ENCODE results near the gene SMIM44. TPM values are rescaled to one million over a fixed set of nuclear protein-coding genes. Genes with fewer than 3 reads are reported as not detected.

Gene SMIM44
- total and polyA plus RNA-seq, 2 donors (not counting 1 experiment from before 2014, with no cell fraction given), result not detected

GRCh38 chr19:3476830-3477229 is 6.4 kb downstream of the SMIM44 start:
- H3K36me3 ChIP-seq (replicated peaks in 1 of 2; ENCODE audit: control extremely low read depth in 1 of 2, control insufficient read depth in 1 of 2, extremely low read depth in 1 of 2, insufficient read depth in 2 of 2, low read length in 1 of 2), result no peaks in the 10 kb centered on the region
- H4K20me1 ChIP-seq (ENCODE audit: control insufficient read depth, insufficient read depth, low read length, poor library complexity, severe bottlenecking), result no peaks in the 10 kb centered on the region
- POLR2A ChIA-PET, result no interaction called here
- intact Hi-C loops (cut with micrococcal nuclease), result no loop called here
- Mint-ChIP-seq H3K27ac (no peak overlapping the region), H3K27me3 (peaks cover 5% of the 10 kb centered on the region), H3K9me3 (ENCODE audit: insufficient read depth) (no peaks in the 10 kb centered on the region), H3K4me3 (no peak overlapping the region), H3K4me1 (peaks cover 18% of the 10 kb centered on the region)
- no peak overlapping the region for H3K4me3 ChIP-seq (ENCODE audit: control extremely low read depth in 1 of 5, extremely low read depth in 1 of 5, insufficient read depth in 1 of 5, low read depth in 2 of 5, low read length in 4 of 5)
- peaks cover 0 to 13% (median 0%) of the 10 kb centered on the region in 3 donors for H3K9me3 ChIP-seq (ENCODE audit: control extremely low read depth in 1 of 3, control insufficient read depth in 2 of 3, insufficient read depth in 1 of 3, low read length in 2 of 3)
- no peaks in the 10 kb centered on the region for H3K79me2 ChIP-seq (ENCODE audit: control insufficient read depth, insufficient read depth, low read length)
- 92% methylated on average over 2 of the region's 2 CpGs for WGBS (ENCODE audit: insufficient coverage)
- CTCF ChIA-PET, result no interaction called here
- DNase-seq (no peak), ATAC-seq (ENCODE audit: low read depth) (no peak)
- H2AFZ ChIP-seq (ENCODE audit: insufficient read depth, low read depth, low read length, poor library complexity, severe bottlenecking), result no peak overlapping the region
- no peak overlapping the region for H3K27ac ChIP-seq (ENCODE audit: low read length in 2 of 2)
- no peak overlapping the region for H3K4me2 ChIP-seq (replicated peaks; ENCODE audit: low read depth, low read length, poor library complexity, severe bottlenecking)
- TF ChIP-seq CTCF (IDR thresholded peaks at IDR 0.05) (no peak), EZH2 (IDR thresholded peaks at IDR 0.05; ENCODE audit: borderline replicate concordance, insufficient read depth, low read depth, low read length, poor library complexity, severe bottlenecking) (no peak)
- H3K9ac ChIP-seq (ENCODE audit: low read length), result no peak overlapping the region
- peaks cover 17 to 31% of the 10 kb centered on the region in 2 donors for H3K4me1 ChIP-seq (ENCODE audit: control insufficient read depth in 2 of 2, insufficient read depth in 2 of 2, low read length in 2 of 2)
- H3K27me3 ChIP-seq (replicated peaks in 1 of 4; ENCODE audit: control extremely low read depth in 1 of 4, control insufficient read depth in 3 of 4, insufficient read depth in 4 of 4, low read length in 3 of 4), result peaks cover 0 to 10% (median 0%) of the 10 kb centered on the region in 4 experiments

GRCh38 chr19:3475449-3475848 is 7.8 kb downstream of the SMIM44 start:
- no peaks in the 10 kb centered on the region for H3K79me2 ChIP-seq (ENCODE audit: control insufficient read depth, insufficient read depth, low read length)
- H3K27me3 ChIP-seq (replicated peaks in 1 of 4; ENCODE audit: control extremely low read depth in 1 of 4, control insufficient read depth in 3 of 4, insufficient read depth in 4 of 4, low read length in 3 of 4), result peaks cover 0 to 9% (median 0%) of the 10 kb centered on the region in 4 experiments
- no peaks in the 10 kb centered on the region for H3K9me3 Mint-ChIP-seq (ENCODE audit: insufficient read depth)
- POLR2A ChIA-PET, result no interaction called here
- ATAC-seq (ENCODE audit: low read depth) (no peak), DNase-seq (no peak)
- H3K4me3 Mint-ChIP-seq, result no peak overlapping the region
- WGBS (ENCODE audit: insufficient coverage), result 91% methylated on average over 4 of the region's 4 CpGs
- no peak overlapping the region for H3K9ac ChIP-seq (ENCODE audit: low read length)
- intact Hi-C loops (cut with micrococcal nuclease), result no loop called here
- H3K36me3 ChIP-seq (replicated peaks in 1 of 2; ENCODE audit: control extremely low read depth in 1 of 2, control insufficient read depth in 1 of 2, extremely low read depth in 1 of 2, insufficient read depth in 2 of 2, low read length in 1 of 2), result no peaks in the 10 kb centered on the region
- no peak overlapping the region for H3K4me2 ChIP-seq (replicated peaks; ENCODE audit: low read depth, low read length, poor library complexity, severe bottlenecking)
- peaks cover 9% of the 10 kb centered on the region for H3K27me3 Mint-ChIP-seq
- CTCF ChIA-PET, result no interaction called here
- no peak overlapping the region for H2AFZ ChIP-seq (ENCODE audit: insufficient read depth, low read depth, low read length, poor library complexity, severe bottlenecking)
- H3K4me3 ChIP-seq (ENCODE audit: control extremely low read depth in 1 of 5, extremely low read depth in 1 of 5, insufficient read depth in 1 of 5, low read depth in 2 of 5, low read length in 4 of 5), result no peak overlapping the region
- no peak overlapping the region for H3K27ac ChIP-seq (ENCODE audit: low read length in 2 of 2)
- H3K9me3 ChIP-seq (ENCODE audit: control extremely low read depth in 1 of 3, control insufficient read depth in 2 of 3, insufficient read depth in 1 of 3, low read length in 2 of 3), result peaks cover 0 to 13% (median 0%) of the 10 kb centered on the region in 3 donors
- no peak overlapping the region for H3K27ac Mint-ChIP-seq
- TF ChIP-seq EZH2 (IDR thresholded peaks at IDR 0.05; ENCODE audit: borderline replicate concordance, insufficient read depth, low read depth, low read length, poor library complexity, severe bottlenecking) (no peak), CTCF (IDR thresholded peaks at IDR 0.05) (no peak)
- no peaks in the 10 kb centered on the region for H4K20me1 ChIP-seq (ENCODE audit: control insufficient read depth, insufficient read depth, low read length, poor library complexity, severe bottlenecking)
- peaks cover 14% of the 10 kb centered on the region for H3K4me1 Mint-ChIP-seq
- H3K4me1 ChIP-seq (ENCODE audit: control insufficient read depth in 2 of 2, insufficient read depth in 2 of 2, low read length in 2 of 2), result peaks cover 13 to 22% of the 10 kb centered on the region in 2 donors

Data from B cell (primary cell).